HEK293 (cell line): Measurements from ENCODE around the gene ZNF8.

Source experiments
- PBX3 ChIP-seq: sonication (generic); formaldehyde crosslinking; IDR thresholded peaks from 2 replicates; pipeline ENCODE4 v1.8.1; 2022; ENCODE audit warnings: mild to moderate bottlenecking, moderate library complexity, missing genetic modification reagents
- SP2 ChIP-seq: fragments of 450-650 bp; formaldehyde crosslinking; IDR thresholded peaks from 2 replicates; pipeline ENCODE4 v1.5.1; 2016; ENCODE audit warnings: missing biosample characterization, missing genetic modification characterization
- ZNF24 ChIP-seq: fragments of 450-650 bp; formaldehyde crosslinking; IDR thresholded peaks from 2 replicates; pipeline ENCODE4 v1.5.1; 2016; ENCODE audit warnings: missing biosample characterization, missing genetic modification characterization
- ZNF558 ChIP-seq: fragments of 450-650 bp; formaldehyde crosslinking; IDR thresholded peaks from 2 replicates; pipeline ENCODE4 v1.5.1; 2016; ENCODE audit warnings: missing biosample characterization, missing genetic modification characterization
- ZNF776 ChIP-seq: fragments of 450-650 bp; formaldehyde crosslinking; IDR thresholded peaks from 2 replicates; pipeline ENCODE4 v1.5.0; 2017; ENCODE audit warnings: missing biosample characterization, missing genetic modification characterization, borderline replicate concordance

DNA sequence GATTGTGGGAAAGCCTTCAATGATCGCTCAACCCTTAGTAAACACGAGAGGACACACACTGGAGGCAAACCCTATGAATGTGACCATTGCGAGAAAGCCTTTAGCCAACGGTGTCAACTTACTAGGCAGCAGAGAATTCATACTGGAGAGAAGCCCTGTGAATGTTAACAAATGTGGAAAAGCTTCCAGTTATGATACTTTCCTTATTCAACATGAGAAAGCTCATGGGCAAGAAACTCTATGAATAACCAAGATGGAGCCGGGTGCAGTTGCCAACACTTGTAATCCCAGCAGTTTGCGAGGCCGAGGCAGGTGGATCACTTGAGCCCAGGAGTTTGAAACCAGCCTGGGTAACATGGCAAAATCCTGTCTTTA, 15.8 kb upstream of the ZNF8 start:
- TF ChIP-seq ZNF776: no peak
- TF ChIP-seq ZNF558 (tag by site-specific recombination): no peak
- no peak for TF ChIP-seq PBX3 (CRISPR knock-in tag)
- no peak for TF ChIP-seq SP2 (tag by site-specific recombination)
- no peak for TF ChIP-seq ZNF24 (tag by site-specific recombination)
